Neural crest cell (in vitro differentiated cells): ENCODE measurements around the gene OR5K3. TPM values are rescaled to one million over a fixed set of nuclear protein-coding genes. Genes with fewer than 3 reads are reported as not detected.

Experiments
- DNase-seq: peaks from one replicate; pipeline ENCODE4 v3.0.0; 2021; ENCODE audit warnings: low read depth, mixed read lengths, low spot score
- H3K27ac Mint-ChIP-seq: one replicate; pipeline ENCODE4 v1.8.0; 2021; ENCODE audit warnings: mild to moderate bottlenecking, mixed read lengths; ENCODE audit not compliant: unreplicated experiment
- H3K27me3 Mint-ChIP-seq: 2 replicates; pipeline ENCODE4 v1.8.0; 2021; ENCODE audit warnings: low read depth, mild to moderate bottlenecking, mixed read lengths
- H3K36me3 Mint-ChIP-seq: 2 replicates; pipeline ENCODE4 v1.8.0; 2021; ENCODE audit warnings: low read depth, mild to moderate bottlenecking, mixed read lengths
- H3K4me1 Mint-ChIP-seq: 2 replicates; pipeline ENCODE4 v1.8.0; 2021; ENCODE audit warnings: mixed read lengths
- H3K4me3 Mint-ChIP-seq: one replicate; pipeline ENCODE4 v1.8.0; 2021; ENCODE audit warnings: mild to moderate bottlenecking, mixed read lengths
- H3K9me3 Mint-ChIP-seq: 2 replicates; pipeline ENCODE4 v1.8.0; 2021; ENCODE audit warnings: mixed read lengths
- CTCF ChIP-seq: fragments of 200-600 bp; sonication (generic); conservative IDR thresholded peaks from 2 replicates; pipeline ENCODE4 v1.5.0; 2021; ENCODE audit warnings: antibody characterized with exemption, mild to moderate bottlenecking
- total RNA-seq: library from RNA; stranded (reverse); gene quantifications from 2 replicates; pipeline ENCODE4 v1.2.1, GENCODE V29; 2021

The OR5K3 gene
- total RNA-seq, 1 donor from 2014 or later: not detected

- Mint-ChIP-seq H3K9me3 (peaks cover 15% of the 10 kb centered on the region), H3K4me1 (no peaks in the 10 kb centered on the region), H3K27me3 (peaks cover 2% of the 10 kb centered on the region), H3K4me3 (no peak overlapping the region), H3K36me3 (no peaks in the 10 kb centered on the region), H3K27ac (no peak overlapping the region)
- DNase-seq: no peak
- TF ChIP-seq CTCF: no peak
Measured at GRCh38 chr3:98359250-98359649, 31.2 kb upstream of the OR5K3 start.

- no peak for TF ChIP-seq CTCF
- H3K9me3 Mint-ChIP-seq: peaks cover 15% of the 10 kb centered on the region
- no peaks in the 10 kb centered on the region for H3K27me3 Mint-ChIP-seq
- no peak overlapping the region for H3K4me3 Mint-ChIP-seq
- no peak overlapping the region for H3K27ac Mint-ChIP-seq
- no peaks in the 10 kb centered on the region for H3K36me3 Mint-ChIP-seq
- H3K4me1 Mint-ChIP-seq: no peaks in the 10 kb centered on the region
- no peak for DNase-seq
Measured at GRCh38 chr3:98359993-98360675, 30.3 kb upstream of the OR5K3 start.

- no peak overlapping the region for H3K27ac Mint-ChIP-seq
- H3K9me3 Mint-ChIP-seq: peaks cover 15% of the 10 kb centered on the region
- no peaks in the 10 kb centered on the region for H3K27me3 Mint-ChIP-seq
- H3K4me1 Mint-ChIP-seq: no peaks in the 10 kb centered on the region
- DNase-seq: no peak
- no peak overlapping the region for H3K4me3 Mint-ChIP-seq
- TF ChIP-seq CTCF: no peak
- H3K36me3 Mint-ChIP-seq: no peaks in the 10 kb centered on the region
Measured at GRCh38 chr3:98360681-98361080, 29.8 kb upstream of the OR5K3 start.

- TF ChIP-seq CTCF: no peak
- Mint-ChIP-seq H3K27ac (no peak overlapping the region), H3K27me3 (no peaks in the 10 kb centered on the region), H3K9me3 (peaks cover 15% of the 10 kb centered on the region), H3K36me3 (no peaks in the 10 kb centered on the region), H3K4me1 (no peaks in the 10 kb centered on the region), H3K4me3 (no peak overlapping the region)
- no peak for DNase-seq
Measured at GRCh38 chr3:98361289-98361688, 29.2 kb upstream of the OR5K3 start.

GRCh38 chr3:98367464-98368246, 22.8 kb upstream of the OR5K3 start:
- TF ChIP-seq CTCF: no peak
- H3K4me3 Mint-ChIP-seq: no peak overlapping the region
- DNase-seq: no peak
- H3K27me3 Mint-ChIP-seq: peaks cover 4% of the 10 kb centered on the region
- no peaks in the 10 kb centered on the region for H3K9me3 Mint-ChIP-seq
- H3K36me3 Mint-ChIP-seq: no peaks in the 10 kb centered on the region
- H3K27ac Mint-ChIP-seq: no peak overlapping the region
- H3K4me1 Mint-ChIP-seq: no peaks in the 10 kb centered on the region
